ENCODE measurements around the gene SPHKAP.
"Not testable (repeated sequence)": the region's sequence is repeated elsewhere in the genome, so short reads cannot be mapped to it uniquely, and the experiment has no call there.

SPHKAP gene

GRCh38 chr2:228181098-228182019, at the start of gene SPHKAP:
Gene SPHKAP (minus strand): TSS chr2:228181687. CDS start chr2:228181598, 89 bp downstream.
- no peak for DNase-seq (ENCODE audit: low spot score)

- DNase-seq (ENCODE audit: low spot score), result no peak
Observed at GRCh38 chr2:228227466-228227865, 46.0 kb upstream of the SPHKAP start.

DNA sequence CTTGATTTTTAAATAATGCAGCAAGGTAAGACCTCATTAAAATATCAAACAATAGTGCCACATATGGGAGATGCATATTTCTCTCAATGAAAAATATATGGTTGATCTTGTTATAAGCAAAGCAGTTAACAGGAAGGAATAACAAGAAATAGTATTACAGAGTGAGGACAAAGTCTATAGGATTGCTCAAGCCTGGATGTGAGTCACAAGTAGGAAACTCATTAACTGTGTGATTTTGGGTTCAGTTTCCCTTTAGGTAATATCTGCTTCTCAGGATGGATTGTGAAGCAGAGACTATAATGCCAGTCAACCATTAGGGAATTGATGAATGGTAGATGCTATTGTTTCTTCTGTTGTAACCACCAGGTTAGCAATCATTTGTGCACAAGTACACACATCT, 42.9 kb upstream of the SPHKAP start:
- no peak for DNase-seq (ENCODE audit: low spot score)

GRCh38 chr2:228218593-228218992, 37.1 kb upstream of the SPHKAP start:
- not testable (repeated sequence) for DNase-seq (ENCODE audit: low spot score)

- DNase-seq (ENCODE audit: low spot score), result no peak
Observed at GRCh38 chr2:228197504-228197903, 16.0 kb upstream of the SPHKAP start.

GRCh38 chr2:228180181-228181097, 1.0 kb downstream of the SPHKAP start:
- no peak for DNase-seq (ENCODE audit: low spot score)

DNA sequence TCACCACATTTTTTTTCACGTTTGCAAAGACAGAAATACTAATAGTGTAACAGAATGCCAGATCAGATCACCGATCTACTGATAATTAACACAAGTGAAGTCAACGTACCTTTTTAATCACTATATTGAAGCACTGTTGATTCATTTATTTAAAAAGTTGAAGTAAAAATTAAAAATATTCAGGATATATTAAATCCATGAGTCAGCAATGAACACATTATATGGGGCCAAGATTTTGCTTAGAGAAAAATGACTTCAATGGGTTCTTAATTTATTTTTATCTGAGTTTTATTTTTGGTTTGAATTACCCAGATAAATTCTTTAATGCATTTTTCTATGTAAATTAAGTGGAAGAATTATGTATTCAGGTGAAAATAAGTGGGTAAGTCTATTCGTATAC, 14.2 kb downstream of the SPHKAP start:
- DNase-seq (ENCODE audit: low spot score), result no peak

DNA sequence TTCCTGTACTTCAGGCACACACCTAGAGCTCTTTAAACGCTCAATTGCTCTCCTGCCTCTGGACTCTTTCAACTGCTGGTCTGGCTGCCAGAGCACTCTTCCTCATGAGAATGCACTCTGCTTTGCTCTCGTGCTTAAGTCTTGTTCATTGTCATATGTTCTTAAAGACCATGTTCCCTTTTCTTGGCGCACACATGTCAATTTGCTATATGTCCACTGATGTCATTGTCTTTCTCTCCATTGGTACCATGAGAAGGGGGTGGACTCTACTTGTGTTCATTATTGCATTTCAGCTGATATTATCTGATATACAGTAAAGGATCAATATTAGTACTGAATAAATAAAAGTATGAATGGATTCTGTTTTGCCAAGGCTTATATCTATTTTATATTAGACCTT, 16.8 kb downstream of the SPHKAP start:
- DNase-seq (ENCODE audit: low spot score), result no peak

- DNase-seq (ENCODE audit: low spot score), result no peak
Observed at GRCh38 chr2:228157841-228158240, 23.6 kb downstream of the SPHKAP start.

GRCh38 chr2:228144961-228145360, 36.5 kb downstream of the SPHKAP start:
- no peak for DNase-seq (ENCODE audit: low spot score)

GRCh38 chr2:228140934-228141528, 40.5 kb downstream of the SPHKAP start:
- DNase-seq (ENCODE audit: low spot score), result no peak

DNA sequence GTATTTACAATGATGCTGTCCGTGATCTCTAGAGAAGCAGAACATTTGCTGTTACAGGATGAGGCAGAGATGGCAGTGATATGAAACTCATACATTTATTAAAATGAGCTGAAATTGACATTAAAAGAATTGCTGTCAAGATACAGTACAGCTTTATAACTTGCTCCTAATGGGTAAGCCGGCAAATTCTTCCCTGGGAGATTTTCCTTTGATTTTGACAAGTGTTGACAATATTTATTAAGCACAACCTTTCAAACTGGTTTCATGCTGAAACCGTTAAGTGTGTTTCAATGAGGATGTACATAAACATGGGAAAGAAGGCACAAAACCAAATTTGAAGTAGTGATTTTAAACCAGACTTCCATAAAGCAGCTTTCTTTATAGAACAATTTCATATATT, 45.5 kb downstream of the SPHKAP start:
- DNase-seq (ENCODE audit: low spot score), result no peak

DNA sequence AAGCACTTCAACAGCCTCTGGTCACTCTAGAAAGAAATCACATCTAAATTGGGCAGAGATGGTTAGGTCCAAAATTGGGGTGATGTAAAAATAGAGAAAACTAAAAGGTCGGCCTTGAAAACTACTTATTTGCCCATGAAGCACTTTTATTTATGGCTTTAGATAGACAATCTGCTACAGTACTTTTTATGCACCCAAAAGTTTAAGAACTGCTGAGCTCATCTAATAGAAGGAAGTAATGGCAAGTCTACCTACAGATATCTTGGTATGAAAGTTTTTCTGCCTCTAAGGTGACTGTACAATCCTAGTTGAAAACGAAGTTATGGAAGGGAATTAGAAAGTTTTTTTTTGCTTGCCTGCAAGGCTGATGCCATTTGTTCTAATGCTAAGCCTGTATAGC, 46.2 kb downstream of the SPHKAP start:
- DNase-seq (ENCODE audit: low spot score), result no peak

DNA sequence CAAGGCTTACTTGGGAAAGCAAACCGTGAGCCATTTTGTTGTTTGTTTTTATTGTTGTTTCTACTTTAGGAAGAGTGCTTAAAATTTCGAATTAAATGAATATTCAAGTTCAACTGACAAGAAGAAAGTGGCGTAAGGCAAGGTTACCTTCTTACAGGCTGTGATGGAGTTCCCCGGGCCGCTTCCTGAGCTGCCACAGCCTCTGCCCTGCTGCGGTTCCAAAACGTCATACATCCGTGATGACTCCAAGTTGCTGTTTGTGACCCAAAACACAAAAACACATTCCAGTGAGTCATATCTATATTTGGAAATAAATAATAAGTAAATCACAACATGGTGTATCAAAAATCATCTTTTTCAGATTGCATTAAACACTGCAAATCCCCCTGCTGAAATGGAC, 49.7 kb downstream of the SPHKAP start:
- no peak for DNase-seq (ENCODE audit: low spot score)

- no peak for DNase-seq (ENCODE audit: low spot score)
Observed at GRCh38 chr2:228126401-228126800, 55.1 kb downstream of the SPHKAP start.

- no peak for DNase-seq (ENCODE audit: low spot score)
Observed at GRCh38 chr2:228118940-228119339, 62.5 kb downstream of the SPHKAP start.

- DNase-seq (ENCODE audit: low spot score), result no peak
Observed at GRCh38 chr2:228107846-228108245, 73.6 kb downstream of the SPHKAP start.

- no peak for DNase-seq (ENCODE audit: low spot score)
Observed at GRCh38 chr2:228105526-228106250, 75.8 kb downstream of the SPHKAP start.

GRCh38 chr2:228104215-228104614, 77.3 kb downstream of the SPHKAP start:
- DNase-seq (ENCODE audit: low spot score), result no peak

GRCh38 chr2:228103379-228103778, 78.1 kb downstream of the SPHKAP start:
- no peak for DNase-seq (ENCODE audit: low spot score)

DNA sequence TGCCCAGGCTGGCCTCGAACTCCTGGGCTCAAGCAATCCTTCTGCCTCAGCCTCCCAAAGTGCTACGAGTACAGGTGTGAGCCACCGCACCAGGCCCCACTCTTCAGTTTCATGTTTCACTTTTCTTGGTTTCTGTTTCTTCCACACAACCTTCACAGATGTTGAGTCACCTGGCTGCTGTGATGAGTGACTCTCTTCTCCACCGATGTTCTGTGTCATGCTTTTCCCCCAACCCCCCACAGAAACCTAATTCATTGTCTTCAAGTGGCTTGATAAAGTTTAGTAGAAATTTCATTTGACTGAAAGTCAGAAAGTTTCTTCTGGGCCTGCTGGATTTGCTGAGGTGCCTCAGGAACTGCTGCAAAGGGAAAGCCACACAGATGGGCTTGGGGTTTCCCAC, 78.5 kb downstream of the SPHKAP start:
- DNase-seq (ENCODE audit: low spot score), result no peak

Measured in AG08396 (cell line).